Measurements from ENCODE around the gene PTPRN2.

The PTPRN2 gene

DNA sequence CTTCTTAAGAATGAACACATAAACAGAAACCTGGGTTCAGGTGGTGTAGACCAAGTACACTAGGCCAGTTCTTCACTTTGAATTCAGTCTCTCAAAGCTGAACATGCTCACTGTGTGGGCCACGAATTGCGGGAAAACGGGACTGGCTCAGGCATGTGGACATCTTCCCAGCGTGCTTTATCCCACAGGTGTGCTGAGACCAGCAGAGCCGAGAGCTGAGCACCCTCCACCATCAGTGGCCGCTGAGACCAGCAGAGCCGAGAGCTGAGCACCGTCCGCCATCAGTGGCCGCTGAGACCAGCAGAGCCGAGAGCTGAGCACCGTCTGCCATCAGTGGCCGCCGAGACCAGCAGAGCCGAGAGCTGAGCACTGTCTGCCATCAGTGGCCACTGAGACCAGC is 985.5 kb downstream of the PTPRN2 start:
- TF ChIP-seq, protein P1, sequence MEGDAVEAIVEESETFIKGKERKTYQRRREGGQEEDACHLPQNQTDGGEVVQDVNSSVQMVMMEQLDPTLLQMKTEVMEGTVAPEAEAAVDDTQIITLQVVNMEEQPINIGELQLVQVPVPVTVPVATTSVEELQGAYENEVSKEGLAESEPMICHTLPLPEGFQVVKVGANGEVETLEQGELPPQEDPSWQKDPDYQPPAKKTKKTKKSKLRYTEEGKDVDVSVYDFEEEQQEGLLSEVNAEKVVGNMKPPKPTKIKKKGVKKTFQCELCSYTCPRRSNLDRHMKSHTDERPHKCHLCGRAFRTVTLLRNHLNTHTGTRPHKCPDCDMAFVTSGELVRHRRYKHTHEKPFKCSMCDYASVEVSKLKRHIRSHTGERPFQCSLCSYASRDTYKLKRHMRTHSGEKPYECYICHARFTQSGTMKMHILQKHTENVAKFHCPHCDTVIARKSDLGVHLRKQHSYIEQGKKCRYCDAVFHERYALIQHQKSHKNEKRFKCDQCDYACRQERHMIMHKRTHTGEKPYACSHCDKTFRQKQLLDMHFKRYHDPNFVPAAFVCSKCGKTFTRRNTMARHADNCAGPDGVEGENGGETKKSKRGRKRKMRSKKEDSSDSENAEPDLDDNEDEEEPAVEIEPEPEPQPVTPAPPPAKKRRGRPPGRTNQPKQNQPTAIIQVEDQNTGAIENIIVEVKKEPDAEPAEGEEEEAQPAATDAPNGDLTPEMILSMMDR (IDR thresholded peaks at IDR 0.05; ENCODE audit: low read depth, low read length) = no peak
- DNase-seq (ENCODE audit: extremely low read depth, low read depth) = no peak

DNA sequence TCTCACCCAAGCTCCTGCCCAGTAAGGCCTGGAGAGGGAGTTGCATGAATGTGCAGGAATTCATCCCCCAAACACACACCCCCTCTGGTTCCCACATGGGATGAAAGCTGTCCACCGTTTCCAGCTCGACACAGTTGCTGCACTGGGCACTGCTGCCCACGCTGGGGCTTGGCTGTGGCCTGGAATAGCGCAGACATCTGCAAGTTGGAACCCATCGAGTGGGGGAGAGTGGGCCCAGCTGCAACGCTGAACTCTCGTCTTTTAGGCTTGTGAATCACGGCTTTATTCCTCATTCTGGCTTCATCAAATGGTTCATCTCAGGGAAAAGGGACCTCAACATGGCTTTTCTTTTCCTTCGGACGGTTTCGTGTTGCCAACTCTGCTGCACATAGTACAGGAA is 986.1 kb downstream of the PTPRN2 start:
- no peak for DNase-seq (ENCODE audit: extremely low read depth, low read depth)
- TF ChIP-seq, protein P1 (IDR thresholded peaks at IDR 0.05; ENCODE audit: low read depth, low read length) = no peak

DNA sequence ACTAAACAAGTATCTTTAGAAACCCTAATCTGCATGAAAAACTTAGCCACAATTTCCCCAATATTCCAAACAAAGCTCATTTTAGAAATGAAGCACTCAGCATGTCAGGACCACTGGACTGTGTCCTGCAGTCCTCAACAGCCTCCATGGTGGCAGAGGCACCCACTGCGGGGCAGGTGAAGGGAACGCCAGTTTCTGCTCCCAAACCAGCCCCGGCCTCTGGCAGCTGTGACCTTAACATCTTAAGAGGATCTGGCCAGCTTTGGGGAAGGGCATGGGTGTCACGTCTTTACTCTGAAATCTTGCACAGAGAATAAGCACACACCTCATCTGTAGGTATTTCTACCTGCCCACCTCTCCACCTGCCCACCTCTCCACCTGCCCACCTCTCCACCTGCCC is 988.1 kb downstream of the PTPRN2 start:
- DNase-seq (ENCODE audit: extremely low read depth, low read depth) = no peak
- TF ChIP-seq, protein P1 (IDR thresholded peaks at IDR 0.05; ENCODE audit: low read depth, low read length) = no peak

DNA sequence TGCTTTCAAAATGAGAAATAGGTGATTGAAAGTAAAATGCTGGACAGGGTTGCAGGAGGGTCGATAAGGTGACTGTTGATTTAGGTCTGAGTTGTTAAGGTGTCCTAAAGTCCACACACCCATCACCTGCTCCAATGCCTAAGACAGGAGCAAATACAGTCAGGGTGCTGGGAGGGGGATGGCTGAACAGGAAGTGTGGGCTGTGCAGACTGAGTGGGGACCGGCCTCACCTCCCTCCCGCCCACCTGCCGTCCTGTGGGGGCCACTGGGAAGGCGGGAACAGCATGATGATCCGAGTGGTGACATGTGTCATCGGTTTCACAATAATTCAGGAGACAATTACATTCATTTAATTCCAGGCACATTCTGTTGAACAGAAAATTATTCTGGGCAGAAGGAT is 990.1 kb downstream of the PTPRN2 start:
- no peak for DNase-seq (ENCODE audit: extremely low read depth, low read depth)
- TF ChIP-seq, protein P1 (IDR thresholded peaks at IDR 0.05; ENCODE audit: low read depth, low read length) = no peak

DNA sequence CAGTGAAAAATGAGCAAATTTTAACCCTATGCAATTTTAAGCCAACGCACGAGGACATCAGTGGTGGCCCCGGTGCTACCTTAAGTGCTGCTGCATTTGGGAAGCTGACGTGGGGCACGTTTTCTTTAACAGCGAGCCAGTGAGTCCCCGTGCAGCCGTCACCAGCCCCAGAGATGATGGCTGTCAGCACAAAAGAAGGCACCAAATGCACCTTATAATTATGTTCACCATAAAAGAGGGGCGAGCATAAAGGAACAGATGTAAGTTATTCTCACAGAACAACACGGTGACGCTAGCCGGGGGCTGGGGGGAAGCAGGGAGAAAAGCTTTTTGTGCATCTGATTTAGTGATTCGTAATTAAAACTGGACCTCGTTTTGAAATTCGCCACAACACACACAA is 990.7 kb downstream of the PTPRN2 start:
- TF ChIP-seq, protein P1 (IDR thresholded peaks at IDR 0.05; ENCODE audit: low read depth, low read length) = no peak
- no peak for DNase-seq (ENCODE audit: extremely low read depth, low read depth)

DNA sequence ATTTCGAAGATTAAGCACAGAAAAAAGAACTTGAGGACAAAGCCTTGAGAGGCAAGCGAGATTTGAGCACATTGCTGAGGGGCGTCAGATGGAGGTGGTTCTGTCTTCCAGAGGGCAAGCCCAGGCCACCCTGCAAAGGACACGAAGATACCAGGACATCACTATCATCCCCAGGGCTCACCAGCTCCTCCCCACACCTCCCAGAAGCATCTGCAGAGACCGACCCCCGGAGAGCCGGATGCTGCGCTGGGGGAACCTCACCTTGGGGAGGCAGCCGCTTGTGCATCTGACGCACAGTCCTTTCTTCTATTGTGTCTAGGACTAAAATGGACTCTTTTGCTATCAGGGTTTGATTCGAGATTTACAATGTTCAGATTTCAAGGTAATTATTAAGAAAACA is 991.2 kb downstream of the PTPRN2 start:
- no peak for DNase-seq (ENCODE audit: extremely low read depth, low read depth)
- TF ChIP-seq, protein P1 (IDR thresholded peaks at IDR 0.05; ENCODE audit: low read depth, low read length) = no peak

DNA sequence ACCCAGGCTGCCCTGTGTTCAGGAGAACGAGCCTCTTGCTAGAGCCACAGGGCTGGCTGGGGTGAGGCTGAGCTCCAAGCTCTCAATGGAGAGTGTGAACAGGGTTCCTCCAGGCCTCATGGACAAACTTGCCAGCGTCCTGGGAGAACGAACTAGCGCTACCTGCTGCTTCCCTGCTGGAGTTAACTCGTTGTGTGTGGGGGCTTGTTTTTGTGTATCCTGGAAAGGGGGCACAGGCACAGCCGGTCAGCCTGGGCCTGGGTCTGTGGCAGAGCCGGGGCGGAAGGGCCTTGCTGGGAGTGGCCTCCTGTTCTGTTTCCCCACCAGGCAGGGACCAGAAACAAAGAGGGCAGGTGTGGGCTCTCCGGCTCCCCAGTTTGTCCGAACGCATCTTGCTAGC is 991.6 kb downstream of the PTPRN2 start:
- no peak for DNase-seq (ENCODE audit: extremely low read depth, low read depth)
- TF ChIP-seq, protein P1 (IDR thresholded peaks at IDR 0.05; ENCODE audit: low read depth, low read length) = no peak

Data from AG09319 (cell line).